ENCODE data around the gene CLCN7. TPM values are rescaled to one million over a fixed set of nuclear protein-coding genes. Genes with fewer than 3 reads are reported as not detected.

The CLCN7 gene
- total and polyA plus RNA-seq, 2 experiments from 2014 or later, result 50.1 to 57.6 TPM

DNA sequence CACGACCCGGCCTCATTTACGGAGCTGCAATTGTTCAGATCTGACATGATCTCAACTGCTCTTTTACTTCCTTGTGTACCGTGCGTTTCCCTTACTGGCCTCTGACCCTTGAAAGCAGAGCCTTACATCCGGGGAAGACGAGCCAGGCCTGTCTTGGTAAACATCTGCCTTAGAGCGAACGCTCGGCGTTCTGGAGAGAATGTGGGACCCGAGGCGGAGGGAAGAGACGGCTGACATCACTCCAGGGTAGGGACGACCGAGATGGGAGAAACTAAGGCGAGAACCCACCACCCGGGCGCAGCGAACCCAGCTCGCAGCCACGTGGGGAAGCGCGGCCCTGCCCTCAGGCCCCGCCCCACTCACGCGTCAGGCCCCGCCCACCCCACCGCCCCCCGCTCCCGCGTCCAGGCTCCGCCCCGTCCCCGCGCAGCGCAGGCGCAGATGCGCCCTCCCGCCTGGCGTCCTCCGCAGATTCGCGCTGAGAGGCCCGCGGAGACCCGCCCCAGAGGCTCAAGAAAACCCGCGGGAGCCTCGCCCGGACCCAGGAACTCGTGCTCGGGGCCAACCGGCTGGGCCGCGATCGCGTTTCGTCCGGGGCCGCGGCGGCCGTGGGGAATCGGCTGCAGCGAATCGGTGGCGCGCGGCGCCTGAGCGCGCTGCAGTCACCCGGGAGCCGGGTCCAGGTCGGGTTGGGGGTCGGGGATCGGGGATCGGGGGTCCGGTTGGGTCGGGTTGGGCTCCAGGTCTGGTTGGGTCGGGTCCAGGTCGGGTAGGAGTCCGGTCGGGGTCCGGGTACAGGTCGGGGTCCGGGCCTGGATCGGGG is 18.3 kb upstream of the CLCN7 start, which contains the start of gene TELO2:
Gene TELO2 (plus strand): TSS at position 438 of the 823 bp plus-strand sequence. CDS start 922 bp downstream, outside the sequence.
- Histone ChIP-seq H3K4me3 (peak within 1 kb of the TSS; percentile 76), H3K27me3 (no peaks in the 10 kb centered on the region), H3K4me1 (ENCODE audit: low read depth) (peaks cover 8% of the 10 kb centered on the region), H3K9me3 (ENCODE audit: low read depth) (no peaks in the 10 kb centered on the region), H3K36me3 (peaks cover 3% of the 10 kb centered on the region), H3K27ac (peak within 1 kb of the TSS; percentile 97)
- no peak for TF ChIP-seq CTCF (IDR thresholded peaks at IDR 0.05; ENCODE audit: low read depth, low read length)
- DNase-seq (ENCODE audit: low read depth in 1 of 2, low spot score in 1 of 2), result peak; percentile 86 to 87

DNA sequence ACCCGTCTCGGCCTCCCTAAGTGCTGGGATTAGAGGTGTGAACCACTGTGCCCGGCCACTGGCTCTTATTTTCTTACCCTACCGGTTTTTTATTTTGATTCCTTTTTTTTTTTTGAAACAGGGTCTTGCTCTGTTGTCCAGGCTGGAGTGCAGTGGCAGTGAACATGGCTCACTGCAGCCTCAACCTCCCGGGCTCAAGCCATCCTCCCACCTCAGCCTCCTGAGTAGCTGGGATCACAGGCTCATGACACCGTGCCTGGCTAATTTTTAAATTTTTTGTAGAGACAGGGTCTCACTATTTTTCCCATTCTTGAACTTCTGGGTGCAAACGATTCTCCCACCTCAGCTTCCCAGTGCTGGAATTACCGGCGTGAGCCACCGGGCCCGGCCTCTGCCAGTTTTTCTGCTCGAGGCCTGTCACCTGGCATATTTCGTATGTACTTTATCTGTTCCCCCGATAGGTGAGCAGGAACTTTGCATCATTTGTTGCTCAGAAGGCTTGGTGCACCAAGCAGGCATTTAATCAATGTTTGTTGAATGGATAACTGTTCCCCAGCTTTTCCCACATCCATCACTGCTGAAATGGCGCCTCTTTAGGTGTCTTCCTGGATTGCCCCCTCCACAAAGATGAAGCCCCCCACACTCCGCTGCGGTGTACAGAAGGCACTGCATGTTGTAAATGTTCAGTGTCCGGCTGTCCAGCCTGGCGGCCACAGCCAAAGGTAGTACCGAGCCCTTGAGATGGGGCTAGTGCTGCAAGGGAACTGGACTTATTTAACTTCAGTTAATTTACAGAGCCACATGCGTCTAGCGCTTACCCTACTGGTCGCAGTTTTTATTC is 17.5 kb upstream of the CLCN7 start:
- no peaks in the 10 kb centered on the region for H3K27me3 ChIP-seq
- peaks cover 3% of the 10 kb centered on the region for H3K36me3 ChIP-seq

GRCh38 chr16:1491327-1491726 is 16.5 kb upstream of the CLCN7 start:
- Histone ChIP-seq H3K27me3 (no peaks in the 10 kb centered on the region), H3K27ac (no peak overlapping the region), H3K9me3 (ENCODE audit: low read depth) (no peaks in the 10 kb centered on the region), H3K4me1 (ENCODE audit: low read depth) (peaks cover 8% of the 10 kb centered on the region), H3K4me3 (no peak overlapping the region), H3K36me3 (peaks cover 3% of the 10 kb centered on the region)
- DNase-seq (ENCODE audit: low read depth in 1 of 2, low spot score in 1 of 2), result no peak
- TF ChIP-seq CTCF (IDR thresholded peaks at IDR 0.05; ENCODE audit: low read depth, low read length), result no peak

More for the DNA sequence above, 17.5 kb upstream of the CLCN7 start:
- H3K27ac ChIP-seq, result peak overlapping the region; percentile 97
- peaks cover 8% of the 10 kb centered on the region for H3K4me1 ChIP-seq (ENCODE audit: low read depth)
- peak overlapping the region; percentile 76 for H3K4me3 ChIP-seq
- no peak for DNase-seq (ENCODE audit: low read depth in 1 of 2, low spot score in 1 of 2)
- no peak for TF ChIP-seq CTCF (IDR thresholded peaks at IDR 0.05; ENCODE audit: low read depth, low read length)
- H3K9me3 ChIP-seq (ENCODE audit: low read depth), result no peaks in the 10 kb centered on the region

- Histone ChIP-seq H3K27ac (no peak overlapping the region), H3K4me3 (no peak overlapping the region), H3K36me3 (no peaks in the 10 kb centered on the region), H3K9me3 (ENCODE audit: low read depth) (no peaks in the 10 kb centered on the region), H3K27me3 (peaks cover 6% of the 10 kb centered on the region), H3K4me1 (ENCODE audit: low read depth) (peaks cover 6% of the 10 kb centered on the region)
- DNase-seq (ENCODE audit: low read depth in 1 of 2, low spot score in 1 of 2), result no peak
- no peak for TF ChIP-seq CTCF (IDR thresholded peaks at IDR 0.05; ENCODE audit: low read depth, low read length)
Observed at GRCh38 chr16:1489077-1489476, 14.2 kb upstream of the CLCN7 start.

DNA sequence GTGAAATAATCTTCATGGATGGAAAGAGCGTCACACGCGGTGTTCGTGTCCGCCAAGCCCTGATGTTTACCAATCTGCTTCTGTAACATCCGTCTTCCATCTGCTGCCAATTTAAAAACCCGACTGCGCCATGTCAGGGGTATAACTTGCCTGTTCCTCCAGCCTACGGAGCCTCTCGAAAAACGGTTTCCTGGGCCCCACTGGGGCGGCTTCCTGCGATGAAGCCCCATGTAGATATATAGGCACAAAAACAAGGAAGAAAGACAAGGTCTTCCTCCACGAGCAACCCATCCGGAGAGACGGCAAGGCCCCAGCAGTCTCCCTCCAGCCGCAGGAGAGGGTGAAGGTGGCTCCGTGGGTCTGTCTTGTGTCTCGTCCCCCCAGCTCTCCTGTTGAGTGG is 13.8 kb upstream of the CLCN7 start, which contains the start of gene PTX4:
Gene PTX4 (minus strand): TSS at position 326 of the 400 bp plus-strand sequence. CDS start 35 bp downstream, at position 291.
- Histone ChIP-seq H3K4me3 (no peak within 1 kb of the TSS), H3K27ac (no peak within 1 kb of the TSS), H3K9me3 (ENCODE audit: low read depth) (no peaks in the 10 kb centered on the region), H3K4me1 (ENCODE audit: low read depth) (peaks cover 4% of the 10 kb centered on the region), H3K36me3 (no peaks in the 10 kb centered on the region), H3K27me3 (peaks cover 10% of the 10 kb centered on the region)
- DNase-seq (ENCODE audit: low read depth in 1 of 2, low spot score in 1 of 2), result no peak
- TF ChIP-seq CTCF (IDR thresholded peaks at IDR 0.05; ENCODE audit: low read depth, low read length), result no peak
